Caco-2 (cell line): ENCODE results near the gene RNASET2. TPM values are rescaled to one million over a fixed set of nuclear protein-coding genes. Genes with fewer than 3 reads are reported as not detected.

Experiments
- BruUV-seq: library from RNA; stranded (reverse); fragments of 400-500 nt; replicated peaks from 2 replicates; lab custom pipeline; 2021; lab: Mats Ljungman, UMichigan
- CTCF ChIA-PET: fragments of 300-600 bp; sonication (Branson Sonifier 250); formaldehyde crosslinking; loops from one replicate; lab custom pipeline; 2022; ENCODE audit warnings: antibody characterized with exemption; lab: Charles Lee
- POLR2A ChIA-PET: fragments of 300-600 bp; sonication (Branson Sonifier 250); formaldehyde crosslinking; loops from one replicate; lab custom pipeline; 2022; ENCODE audit warnings: antibody characterized with exemption; lab: Charles Lee
- DNase-seq, 2 experiments: peaks; one replicate each; pipeline versions ENCODE4 v3.0.0 to v3.0.0-alpha.2; 2020 to 2022
- H3K27me3 ChIP-seq: replicated peaks from 2 replicates; pipeline ENCODE4 v1.6.0; 2011; ENCODE audit warnings: low read length; ENCODE audit not compliant: control insufficient read depth, insufficient read depth
- H3K36me3 ChIP-seq: 2 replicates; pipeline ENCODE4 v1.5.1; 2011; ENCODE audit warnings: low read length; ENCODE audit not compliant: control insufficient read depth, insufficient read depth
- H3K4me1 ChIP-seq: fragments of 250-450 bp; sonication (Bioruptor Pico); 2 replicates; pipeline ENCODE4 v1.5.1; 2020; ENCODE audit warnings: mild to moderate bottlenecking
- H3K4me3 ChIP-seq: 2 replicates; pipeline ENCODE4 v1.5.1; 2011; ENCODE audit warnings: low read depth, mild to moderate bottlenecking, control low read depth, low read length
- H3K9me3 ChIP-seq: fragments of 250-450 bp; sonication (Bioruptor Pico); 2 replicates; pipeline ENCODE4 v1.5.1; 2020; ENCODE audit warnings: mild to moderate bottlenecking, moderate library complexity
- H3K27ac Mint-ChIP-seq: one replicate; pipeline ENCODE4 v1.8.0; 2022; ENCODE audit warnings: mixed read lengths; ENCODE audit not compliant: unreplicated experiment
- H3K27me3 Mint-ChIP-seq: one replicate; pipeline ENCODE4 v1.8.0; 2022; ENCODE audit warnings: mixed read lengths; ENCODE audit not compliant: insufficient read depth, unreplicated experiment
- H3K36me3 Mint-ChIP-seq: one replicate; pipeline ENCODE4 v1.8.0; 2022; ENCODE audit warnings: mild to moderate bottlenecking, mixed read lengths; ENCODE audit not compliant: insufficient read depth, unreplicated experiment
- H3K4me1 Mint-ChIP-seq: one replicate; pipeline ENCODE4 v1.8.0; 2022; ENCODE audit warnings: low read depth, mixed read lengths; ENCODE audit not compliant: unreplicated experiment
- H3K4me3 Mint-ChIP-seq: one replicate; pipeline ENCODE4 v1.8.0; 2022; ENCODE audit warnings: mild to moderate bottlenecking, moderate library complexity, mixed read lengths; ENCODE audit not compliant: unreplicated experiment
- H3K9me3 Mint-ChIP-seq: one replicate; pipeline ENCODE4 v1.8.0; 2022; ENCODE audit warnings: mixed read lengths; ENCODE audit not compliant: unreplicated experiment
- CTCF ChIP-seq, 2 experiments: fragments of 200-600 bp in 1 of 2; IDR thresholded peaks; 1 replicate in 1 of 2; 2 replicates in 1 of 2; pipeline versions ENCODE4 v1.5.1 to v1.8.0; 2011 to 2022; ENCODE audit warnings: antibody characterized with exemption in 1 of 2, control low read depth in 1 of 2, inconsistent platforms in 1 of 2, low read depth in 1 of 2, low read length in 1 of 2, mild to moderate bottlenecking in 1 of 2, moderate library complexity in 1 of 2; ENCODE audit not compliant: insufficient read depth in 1 of 2, severe bottlenecking in 1 of 2, unreplicated experiment in 1 of 2
- intact Hi-C: fragments of 100-400 bp; cut with micrococcal nuclease; formaldehyde crosslinking; loops from one replicate; pipeline ENCODE4 v1.10.0; 2022; ENCODE audit not compliant: unreplicated experiment
- total RNA-seq: library from RNA; stranded (reverse); gene quantifications from 2 replicates; pipeline ENCODE4 v1.2.3, GENCODE V29; 2022

RNASET2 gene
- total RNA-seq, 1 experiment from 2014 or later = 59.1 TPM

GRCh38 chr6:166971271-166971670 is 14.9 kb upstream of the RNASET2 start:
- H3K36me3 ChIP-seq = no peaks in the 10 kb centered on the region
- H3K4me1 ChIP-seq = no peaks in the 10 kb centered on the region
- no peaks in the 10 kb centered on the region for H3K27me3 ChIP-seq
- intact Hi-C loops = no loop called here
- TF ChIP-seq CTCF (IDR thresholded peaks at IDR 0.05; ENCODE audit: insufficient read depth in 1 of 2, low read depth in 1 of 2, low read length in 1 of 2, severe bottlenecking in 1 of 2, unreplicated experiment in 1 of 2) = no peak
- ChIA-PET POLR2A (no interaction called here), CTCF (no interaction called here)
- no peaks in the 10 kb centered on the region for H3K4me1 Mint-ChIP-seq
- DNase-seq = no peak
- H3K27ac Mint-ChIP-seq = no peak overlapping the region
- H3K9me3 ChIP-seq = no peaks in the 10 kb centered on the region
- no TSS peak for BruUV-seq
- H3K4me3 ChIP-seq = no peak overlapping the region
- no peaks in the 10 kb centered on the region for H3K27me3 Mint-ChIP-seq
- H3K36me3 Mint-ChIP-seq = peaks cover 4% of the 10 kb centered on the region
- peaks cover 17% of the 10 kb centered on the region for H3K9me3 Mint-ChIP-seq
- no peak overlapping the region for H3K4me3 Mint-ChIP-seq

- no peaks in the 10 kb centered on the region for H3K27me3 ChIP-seq
- no peak overlapping the region for H3K4me3 Mint-ChIP-seq
- DNase-seq = no peak
- intact Hi-C loops = no loop called here
- no peaks in the 10 kb centered on the region for H3K27me3 Mint-ChIP-seq
- ChIA-PET POLR2A (no interaction called here), CTCF (no interaction called here)
- no peaks in the 10 kb centered on the region for H3K4me1 Mint-ChIP-seq
- H3K4me1 ChIP-seq = no peaks in the 10 kb centered on the region
- H3K9me3 ChIP-seq = no peaks in the 10 kb centered on the region
- peaks cover 19% of the 10 kb centered on the region for H3K9me3 Mint-ChIP-seq
- H3K27ac Mint-ChIP-seq = no peak overlapping the region
- H3K36me3 ChIP-seq = no peaks in the 10 kb centered on the region
- peaks cover 9% of the 10 kb centered on the region for H3K36me3 Mint-ChIP-seq
- no TSS peak for BruUV-seq
- TF ChIP-seq CTCF (IDR thresholded peaks at IDR 0.05; ENCODE audit: insufficient read depth in 1 of 2, low read depth in 1 of 2, low read length in 1 of 2, severe bottlenecking in 1 of 2, unreplicated experiment in 1 of 2) = no peak
- no peak overlapping the region for H3K4me3 ChIP-seq
These were observed 14.4 kb upstream of the RNASET2 start for GRCh38 chr6:166970776-166971175.

GRCh38 chr6:166970091-166970490 is 13.7 kb upstream of the RNASET2 start:
- no TSS peak for BruUV-seq
- Mint-ChIP-seq H3K27me3 (no peaks in the 10 kb centered on the region), H3K4me1 (no peaks in the 10 kb centered on the region), H3K4me3 (no peak overlapping the region), H3K9me3 (peaks cover 19% of the 10 kb centered on the region), H3K27ac (no peak overlapping the region), H3K36me3 (peaks cover 9% of the 10 kb centered on the region)
- intact Hi-C loops = no loop called here
- Histone ChIP-seq H3K4me1 (no peaks in the 10 kb centered on the region), H3K4me3 (no peak overlapping the region), H3K36me3 (no peaks in the 10 kb centered on the region), H3K9me3 (no peaks in the 10 kb centered on the region), H3K27me3 (no peaks in the 10 kb centered on the region)
- TF ChIP-seq CTCF (IDR thresholded peaks at IDR 0.05; ENCODE audit: insufficient read depth in 1 of 2, low read depth in 1 of 2, low read length in 1 of 2, severe bottlenecking in 1 of 2, unreplicated experiment in 1 of 2) = no peak
- POLR2A ChIA-PET = no interaction called here
- CTCF ChIA-PET = no interaction called here
- DNase-seq = no peak
